GM12874 (cell line): ENCODE data around the gene CMSS1.
A peak's percentile ranks its signal among the peaks of the same experiment; 100 is the strongest.

Source experiments
- TF ChIP-seq, protein P1 (sequence below): IDR thresholded peaks from 2 replicates; pipeline ENCODE4 v1.5.1; 2011; ENCODE audit warnings: low read depth, mild to moderate bottlenecking, control low read depth, low read length, moderate library complexity; ENCODE audit not compliant: insufficient read depth

The CMSS1 gene

DNA sequence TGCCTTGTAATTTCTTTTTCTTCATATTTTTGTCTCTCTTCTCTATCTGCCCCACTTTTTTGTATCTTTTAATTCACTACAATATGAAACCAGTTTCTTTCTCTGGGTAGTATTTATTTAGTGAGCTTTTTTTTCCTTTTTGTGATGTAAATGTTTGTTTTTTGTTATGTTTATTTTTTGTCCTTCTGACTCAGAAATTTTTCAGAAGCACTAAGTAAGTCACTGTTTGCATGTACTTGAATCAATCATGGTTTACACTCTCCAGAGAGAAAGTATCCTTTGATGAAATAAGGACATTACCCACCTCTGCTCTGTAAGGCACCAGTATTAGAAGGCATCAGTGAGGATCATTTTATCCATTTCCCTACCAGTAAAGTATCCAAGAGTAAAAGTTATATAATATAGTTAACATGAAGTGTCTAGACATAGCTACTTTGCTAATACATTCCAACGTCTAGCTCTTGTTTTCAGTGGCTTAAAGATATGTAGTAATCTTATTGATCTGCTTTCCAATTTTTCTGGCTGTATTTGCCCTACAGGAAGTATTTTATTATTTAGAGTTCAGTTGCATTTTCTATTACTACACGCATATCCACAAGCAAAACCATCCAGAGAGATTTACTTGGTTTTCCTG is 271.2 kb downstream of the CMSS1 start:
- TF ChIP-seq, protein P1, sequence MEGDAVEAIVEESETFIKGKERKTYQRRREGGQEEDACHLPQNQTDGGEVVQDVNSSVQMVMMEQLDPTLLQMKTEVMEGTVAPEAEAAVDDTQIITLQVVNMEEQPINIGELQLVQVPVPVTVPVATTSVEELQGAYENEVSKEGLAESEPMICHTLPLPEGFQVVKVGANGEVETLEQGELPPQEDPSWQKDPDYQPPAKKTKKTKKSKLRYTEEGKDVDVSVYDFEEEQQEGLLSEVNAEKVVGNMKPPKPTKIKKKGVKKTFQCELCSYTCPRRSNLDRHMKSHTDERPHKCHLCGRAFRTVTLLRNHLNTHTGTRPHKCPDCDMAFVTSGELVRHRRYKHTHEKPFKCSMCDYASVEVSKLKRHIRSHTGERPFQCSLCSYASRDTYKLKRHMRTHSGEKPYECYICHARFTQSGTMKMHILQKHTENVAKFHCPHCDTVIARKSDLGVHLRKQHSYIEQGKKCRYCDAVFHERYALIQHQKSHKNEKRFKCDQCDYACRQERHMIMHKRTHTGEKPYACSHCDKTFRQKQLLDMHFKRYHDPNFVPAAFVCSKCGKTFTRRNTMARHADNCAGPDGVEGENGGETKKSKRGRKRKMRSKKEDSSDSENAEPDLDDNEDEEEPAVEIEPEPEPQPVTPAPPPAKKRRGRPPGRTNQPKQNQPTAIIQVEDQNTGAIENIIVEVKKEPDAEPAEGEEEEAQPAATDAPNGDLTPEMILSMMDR, result no peak

DNA sequence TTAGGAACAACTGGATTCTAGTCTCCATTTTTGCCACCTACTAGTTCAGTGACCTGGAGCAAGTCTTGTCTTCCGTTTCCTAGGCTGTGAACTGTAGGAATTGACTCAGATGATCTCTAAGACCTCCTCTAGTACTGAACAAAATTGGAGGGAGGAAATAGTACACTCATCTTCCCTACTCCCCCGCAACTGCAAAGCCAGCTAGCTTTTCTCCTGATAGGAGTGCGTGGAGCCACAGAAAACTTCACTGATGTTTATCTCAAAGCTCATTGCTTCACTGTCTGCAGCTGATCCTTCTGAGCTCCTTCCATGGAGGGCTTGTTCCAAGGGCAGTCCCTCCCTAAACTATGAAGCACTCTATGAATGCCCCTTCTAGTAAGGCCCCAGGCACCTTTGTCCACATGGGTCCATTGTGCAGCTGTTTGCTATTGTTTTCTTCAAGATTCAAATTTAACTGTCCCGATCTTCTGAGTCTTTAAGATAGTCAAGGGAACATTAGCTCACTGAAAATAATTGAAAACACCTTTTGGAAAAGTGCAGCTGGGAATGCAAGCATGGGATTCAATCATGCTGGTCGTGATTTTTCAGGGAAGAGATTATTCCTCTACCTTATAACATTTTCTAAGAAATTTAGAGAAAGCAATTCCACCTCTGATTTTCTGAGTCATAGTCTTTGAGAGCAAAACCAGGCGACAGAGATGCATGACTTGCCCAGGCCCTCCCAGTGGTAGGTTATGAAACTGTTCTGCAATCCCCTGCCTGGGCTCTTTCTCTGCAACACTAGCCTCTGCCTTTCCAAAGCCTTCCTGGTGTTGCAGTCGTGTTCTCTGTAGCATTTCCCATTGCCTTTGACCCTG is 272.4 kb downstream of the CMSS1 start:
- TF ChIP-seq, protein P1, result peak; percentile 79

DNA sequence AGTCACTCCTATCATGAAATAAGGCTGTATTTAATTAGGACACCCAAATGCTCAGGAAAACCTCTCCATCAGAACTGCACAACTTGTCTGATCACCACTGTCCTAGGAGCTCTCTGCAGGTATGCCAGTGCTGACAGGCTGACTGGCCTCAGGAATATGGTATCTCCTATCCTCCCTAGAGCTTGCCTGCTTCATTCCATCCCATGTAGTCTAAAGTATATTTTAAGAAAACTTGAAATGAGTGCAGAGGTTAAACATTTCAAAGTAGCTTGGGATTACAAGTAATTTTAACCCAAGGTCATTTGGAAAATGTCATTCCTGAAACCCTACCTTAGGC is 273.0 kb downstream of the CMSS1 start:
- TF ChIP-seq, protein P1, result no peak

DNA sequence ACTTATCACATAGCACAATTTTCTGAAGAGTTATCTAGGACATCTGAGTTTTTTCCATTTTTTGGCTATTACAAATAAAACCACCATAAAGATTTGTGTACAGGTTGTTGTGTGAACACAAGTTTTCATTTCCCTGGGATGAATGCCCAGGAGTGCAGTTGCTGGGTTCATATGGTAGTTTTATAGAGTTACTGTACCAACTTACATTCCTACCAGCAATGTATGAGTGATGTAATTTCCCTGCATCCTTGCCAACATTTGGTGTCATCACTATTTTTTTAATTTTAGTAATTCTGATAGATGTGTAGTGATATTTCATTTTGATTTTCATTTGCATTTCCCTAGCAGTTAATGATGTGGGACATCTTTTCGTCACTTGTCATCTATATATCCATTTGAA is 276.2 kb downstream of the CMSS1 start:
- TF ChIP-seq, protein P1, result no peak

DNA sequence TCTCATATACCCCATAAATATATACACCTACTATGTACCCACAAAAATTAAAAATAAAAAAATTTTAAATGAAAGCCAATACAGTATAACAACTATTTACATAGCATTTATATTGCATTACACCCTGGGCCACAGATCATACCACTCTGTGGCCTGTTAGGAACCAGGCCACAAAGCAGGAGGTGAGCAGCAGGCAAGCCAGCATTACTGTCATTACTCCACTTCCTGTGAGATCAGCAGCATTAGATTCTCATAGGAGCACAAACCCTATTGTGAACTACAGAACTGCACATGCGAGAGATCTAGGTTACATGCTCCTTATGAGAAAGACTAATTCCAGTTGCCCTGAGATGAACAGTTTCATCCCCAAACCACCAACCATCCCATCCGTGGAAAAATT is 279.2 kb downstream of the CMSS1 start:
- TF ChIP-seq, protein P1, result no peak

DNA sequence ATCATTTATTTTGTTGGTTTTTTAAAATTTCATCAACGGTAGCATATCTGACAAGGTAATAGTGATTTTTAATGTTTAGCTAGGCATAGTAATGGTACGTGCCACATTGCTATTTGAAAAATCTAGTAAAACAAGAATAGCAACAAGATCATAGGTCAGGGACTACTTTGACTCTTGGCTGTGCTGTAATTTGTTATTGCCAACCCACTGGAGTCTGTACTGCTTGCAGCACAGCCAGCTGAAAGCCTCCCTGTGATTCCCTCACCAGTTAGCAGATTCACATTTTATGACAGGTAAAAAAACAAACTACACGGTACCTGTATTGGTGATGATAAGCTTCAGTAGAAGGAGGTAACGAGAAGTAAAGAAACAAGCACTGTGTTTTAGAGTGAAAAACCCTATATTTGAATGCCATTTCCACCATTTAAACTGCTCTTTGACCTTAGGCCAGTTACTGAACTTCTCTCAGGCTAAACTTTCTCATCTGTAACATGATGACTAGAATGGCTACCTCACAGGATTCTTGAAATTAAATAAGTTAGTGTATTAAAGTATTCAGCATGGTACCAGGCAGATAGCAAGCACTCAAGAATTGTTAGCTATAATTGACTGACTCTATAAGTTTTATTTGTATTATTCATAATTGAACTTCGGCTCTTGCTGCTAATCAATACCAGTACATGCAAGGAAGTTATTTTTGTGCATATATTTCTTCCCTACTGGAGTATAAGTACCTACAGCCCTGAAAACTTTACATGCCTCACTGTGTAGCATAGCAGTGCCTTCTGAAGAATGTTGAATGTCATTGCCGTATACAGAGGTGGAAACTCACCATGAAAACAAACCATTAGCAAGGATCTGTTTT is 280.5 kb downstream of the CMSS1 start:
- TF ChIP-seq, protein P1, result no peak

DNA sequence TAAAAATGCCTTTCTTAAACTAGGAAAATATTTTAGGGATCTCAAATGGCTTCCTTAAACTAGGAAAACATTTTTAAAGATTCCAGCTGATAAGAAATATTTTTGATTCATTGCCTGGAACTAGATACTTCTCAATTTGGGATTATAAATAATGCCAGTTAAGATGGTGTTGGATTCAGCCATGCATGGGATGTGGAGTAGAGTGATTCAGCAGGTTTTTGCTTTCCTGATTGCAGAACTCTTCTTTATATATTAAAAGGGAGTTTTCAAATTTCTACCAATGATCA is 281.1 kb downstream of the CMSS1 start:
- TF ChIP-seq, protein P1, result no peak
